H4 (cell line): ENCODE results near the gene CCR7. TPM values are rescaled to one million over a fixed set of nuclear protein-coding genes. Genes with fewer than 3 reads are reported as not detected.

Experiments used
- DNase-seq: peaks from one replicate; pipeline ENCODE4 v3.0.0-alpha.2; 2015; ENCODE audit warnings: low spot score
- total RNA-seq: library from RNA; depleted of rRNA; stranded (reverse); fragments of >200 nt; shearing (Covaris generic); gene quantifications from 2 replicates; pipeline ENCODE4 v1.2.3, GENCODE V29; 2014; rRNA removed

Gene CCR7, protein sequence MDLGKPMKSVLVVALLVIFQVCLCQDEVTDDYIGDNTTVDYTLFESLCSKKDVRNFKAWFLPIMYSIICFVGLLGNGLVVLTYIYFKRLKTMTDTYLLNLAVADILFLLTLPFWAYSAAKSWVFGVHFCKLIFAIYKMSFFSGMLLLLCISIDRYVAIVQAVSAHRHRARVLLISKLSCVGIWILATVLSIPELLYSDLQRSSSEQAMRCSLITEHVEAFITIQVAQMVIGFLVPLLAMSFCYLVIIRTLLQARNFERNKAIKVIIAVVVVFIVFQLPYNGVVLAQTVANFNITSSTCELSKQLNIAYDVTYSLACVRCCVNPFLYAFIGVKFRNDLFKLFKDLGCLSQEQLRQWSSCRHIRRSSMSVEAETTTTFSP
- total RNA-seq, result not detected in 2 replicates

DNA sequence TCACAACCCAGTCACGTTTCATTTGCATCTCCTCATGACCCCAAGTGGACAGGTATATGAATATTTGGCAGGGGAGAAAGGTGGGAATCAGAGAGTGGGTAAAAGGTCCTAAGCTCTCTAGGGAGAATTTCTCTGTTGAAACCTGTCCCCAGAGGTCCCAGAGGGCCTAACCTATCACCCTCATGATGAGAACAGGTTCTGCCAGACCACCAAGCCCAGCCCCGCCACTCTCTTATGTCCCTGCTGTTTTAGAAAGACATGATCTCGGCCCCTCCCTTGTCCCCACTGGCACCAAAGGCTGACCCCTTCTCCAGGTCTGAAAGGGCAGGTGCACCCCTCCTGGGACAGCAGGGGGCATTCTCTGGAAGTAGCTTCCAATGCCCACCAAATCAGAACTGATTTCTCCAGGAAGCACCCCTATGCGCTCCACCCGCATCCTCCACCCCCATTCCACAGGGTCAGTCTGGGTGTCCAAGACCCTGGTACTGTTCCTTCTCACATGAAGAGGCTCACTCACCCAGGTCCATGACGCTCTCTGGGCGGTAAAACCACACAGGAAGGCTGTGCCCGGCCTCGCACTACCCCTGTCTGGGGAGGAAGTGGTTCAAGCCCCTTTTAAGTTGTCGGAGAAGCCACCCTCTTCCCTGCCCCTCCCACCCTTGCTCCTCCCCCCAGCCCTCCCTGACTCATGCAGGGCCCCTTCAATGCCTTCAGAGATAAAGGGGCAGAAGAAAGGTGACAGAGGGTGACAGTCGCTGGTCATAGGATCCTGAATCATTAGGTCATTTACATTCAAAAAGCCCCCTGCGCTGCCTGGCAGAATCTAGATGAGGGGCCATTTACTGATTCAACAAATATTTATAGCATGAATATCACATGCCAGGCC lies at the start of gene CCR7:
Gene CCR7, minus strand, starts transcription at position 590 of the 886 bp plus-strand sequence. Its CDS starts 63 bp downstream, at position 527.
- DNase-seq, result no peak

DNA sequence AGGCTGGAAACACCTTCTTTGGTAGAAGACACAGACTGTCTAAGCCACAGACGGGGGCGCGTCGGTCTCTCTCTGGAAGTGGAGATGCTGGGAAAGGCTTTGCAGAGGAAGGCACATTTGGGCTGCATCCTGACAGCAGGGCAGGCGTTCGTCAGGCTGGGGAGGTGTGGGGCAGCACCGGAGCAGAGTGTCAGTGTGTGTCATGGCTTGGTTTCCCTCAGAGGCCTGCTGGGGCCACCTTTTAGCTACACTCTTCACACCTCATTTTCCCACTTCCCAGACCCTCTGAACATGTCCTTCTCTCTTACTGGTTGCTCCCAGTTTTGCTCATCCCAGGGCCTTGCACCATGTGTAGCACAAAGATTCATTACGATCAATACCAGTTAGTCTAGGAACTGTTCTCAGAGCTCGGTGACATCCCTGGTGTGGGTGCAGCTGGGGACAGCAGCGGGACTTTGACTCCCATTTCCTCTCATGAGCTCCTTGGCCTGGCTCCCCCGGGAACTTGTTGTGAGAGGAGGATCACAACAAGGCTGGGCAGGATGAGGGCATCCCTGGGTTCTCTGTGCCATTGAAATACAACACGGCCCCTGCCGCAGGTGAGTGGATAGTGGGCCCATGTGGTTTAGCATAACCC lies 49.3 kb upstream of the CCR7 start:
- no peak for DNase-seq

DNA sequence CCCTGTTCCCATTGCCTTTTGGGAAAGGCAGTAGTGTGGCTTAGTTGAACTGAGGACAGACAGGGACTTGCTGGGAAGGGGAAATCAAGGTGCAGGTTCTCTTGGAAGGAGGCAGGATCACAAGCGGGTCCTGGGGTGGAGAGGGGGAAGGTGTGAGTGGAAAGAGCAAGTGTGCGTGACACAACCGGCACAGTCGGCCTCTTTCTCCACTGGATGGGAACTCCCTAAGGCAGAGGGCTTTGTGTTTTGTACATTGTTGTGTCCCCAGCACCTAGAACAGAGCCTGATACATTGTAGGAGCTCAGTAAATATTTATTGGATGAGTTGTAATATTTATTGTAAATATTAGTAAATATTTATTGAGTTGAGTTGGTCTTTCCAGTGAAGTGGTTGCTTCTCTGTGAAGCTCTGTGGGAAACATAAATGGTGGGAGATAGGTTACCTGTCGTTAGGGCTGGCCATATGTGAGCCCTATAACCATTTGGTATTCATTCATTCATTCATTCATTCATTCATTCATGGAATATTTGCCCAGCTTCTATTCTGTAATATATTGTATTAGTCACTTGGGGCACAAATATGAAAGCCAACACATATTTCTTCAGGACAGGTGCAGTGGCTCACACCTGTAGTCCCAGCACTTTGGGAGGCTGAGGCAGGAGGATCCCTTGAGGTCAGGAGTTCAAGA lies 48.3 kb upstream of the CCR7 start:
- no peak for DNase-seq

DNA sequence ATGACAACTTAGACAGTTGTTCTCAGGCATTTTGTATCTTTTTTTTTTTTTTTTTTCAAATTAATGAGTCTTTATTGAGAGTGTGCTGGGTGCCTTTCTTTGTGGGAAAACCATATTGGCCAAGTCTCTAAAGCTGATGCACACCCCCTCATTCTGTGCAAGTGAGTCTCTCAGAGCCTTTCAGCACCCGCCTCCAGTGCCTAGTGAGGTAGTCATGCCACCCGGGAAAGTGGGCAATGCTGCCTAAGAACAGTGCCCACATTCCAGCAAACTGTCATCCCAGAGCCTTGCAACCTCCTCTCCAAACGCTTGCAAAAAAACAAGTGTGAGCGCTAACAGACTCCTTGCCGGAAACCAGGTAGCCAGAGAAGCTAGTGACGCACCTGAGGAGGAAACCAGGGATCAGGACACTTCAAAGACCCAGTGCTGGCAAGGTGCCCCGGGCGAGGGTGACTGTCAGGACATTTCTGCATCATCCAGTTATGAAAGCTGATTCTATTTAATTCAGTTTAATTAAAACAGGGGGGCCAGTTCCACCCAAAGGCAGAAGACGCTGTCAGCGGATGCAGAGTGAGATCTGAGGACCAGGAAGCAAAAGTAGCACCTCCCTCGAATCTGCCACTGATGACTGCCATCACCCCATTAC lies 47.5 kb upstream of the CCR7 start:
- no peak for DNase-seq

DNA sequence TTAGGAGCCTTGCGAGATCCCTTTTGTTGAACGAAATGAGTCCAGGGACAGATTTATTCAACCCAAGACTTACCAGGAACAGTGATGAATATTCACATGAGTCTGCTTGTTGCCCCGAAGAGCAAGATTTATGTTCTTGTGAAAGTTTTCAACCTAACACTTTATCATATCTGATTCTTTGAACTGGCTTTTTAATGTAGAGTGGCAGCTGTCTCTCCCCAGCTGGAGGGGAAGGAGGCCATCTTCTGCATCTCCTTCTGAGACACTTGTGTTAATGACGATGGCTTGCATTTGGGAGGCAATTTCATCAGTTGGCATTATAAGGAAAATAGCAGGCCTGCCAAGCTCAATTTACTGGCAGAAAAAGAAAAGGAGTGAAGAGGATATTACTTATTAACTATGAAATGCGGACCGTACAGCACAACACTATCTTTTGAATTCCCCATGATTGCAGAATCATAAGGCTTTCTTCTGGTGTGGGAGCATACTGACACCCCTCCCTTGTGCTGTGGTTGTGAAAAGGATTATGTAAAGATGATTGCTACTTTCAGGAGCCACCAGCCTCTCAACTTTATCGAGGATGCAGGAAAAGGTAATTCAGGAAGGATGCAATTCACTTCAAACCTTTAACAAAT lies 46.7 kb upstream of the CCR7 start:
- no peak for DNase-seq

DNA sequence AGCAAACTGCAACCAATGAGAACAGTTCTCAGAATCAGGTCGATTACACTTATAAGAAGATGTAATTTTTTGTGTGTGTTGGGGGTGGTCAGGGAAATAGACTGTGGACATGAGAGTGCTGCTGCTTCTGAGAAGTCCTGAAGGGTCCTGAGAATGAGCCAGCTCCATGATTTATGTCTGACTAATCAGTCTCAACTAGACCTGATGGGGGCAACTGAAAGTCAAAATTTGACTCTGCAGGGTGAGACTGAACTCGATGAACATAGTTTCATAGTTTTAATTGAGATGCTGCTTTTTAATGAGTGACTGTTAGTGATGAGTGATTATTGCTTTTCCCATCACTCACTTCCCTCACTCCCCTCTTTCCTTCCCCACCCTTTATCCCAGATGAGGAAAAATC lies 45.1 kb upstream of the CCR7 start:
- no peak for DNase-seq

DNA sequence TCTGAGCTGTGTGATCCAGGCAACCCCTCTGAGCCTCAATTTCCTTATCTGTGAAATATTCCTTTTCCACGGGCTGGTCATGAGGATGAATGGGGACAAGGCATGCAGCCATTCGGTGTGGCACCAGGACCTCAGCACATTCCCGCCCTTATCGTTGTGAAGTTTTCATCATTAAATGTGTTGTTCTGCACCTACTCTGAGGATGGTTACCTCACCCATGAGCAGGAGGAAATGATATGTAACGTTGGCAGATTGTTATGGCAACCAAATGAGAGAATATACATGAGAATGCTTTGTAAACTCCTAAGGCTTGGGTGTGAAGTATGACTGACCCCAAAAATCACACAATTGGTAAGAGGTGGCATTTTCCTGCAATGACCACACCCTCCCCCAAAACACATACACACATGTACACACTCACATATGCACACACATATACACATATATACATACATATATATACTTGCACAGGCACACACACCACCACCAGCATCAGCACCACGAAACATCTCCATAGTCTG lies 42.8 kb upstream of the CCR7 start:
- DNase-seq, result no peak

DNA sequence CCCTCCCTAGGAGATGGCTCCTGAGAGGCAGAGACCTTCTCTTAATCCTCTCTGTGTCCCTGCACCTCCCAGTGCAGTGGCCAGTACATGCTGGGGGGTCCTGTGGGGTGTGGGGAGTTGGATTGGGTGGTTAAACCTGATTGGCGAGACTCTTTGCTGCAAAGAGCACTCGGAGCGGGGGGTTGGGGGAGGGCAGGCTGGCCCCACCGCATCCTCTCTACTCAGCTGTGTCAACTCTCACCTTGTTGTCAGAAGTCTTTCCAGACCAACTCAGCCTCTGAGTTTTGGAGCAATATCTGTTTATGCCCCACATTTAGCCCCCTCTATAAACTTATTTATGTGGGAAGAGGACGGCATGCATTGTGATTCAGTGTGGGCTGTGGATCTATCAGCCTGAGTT lies 42.4 kb upstream of the CCR7 start:
- DNase-seq, result no peak

DNA sequence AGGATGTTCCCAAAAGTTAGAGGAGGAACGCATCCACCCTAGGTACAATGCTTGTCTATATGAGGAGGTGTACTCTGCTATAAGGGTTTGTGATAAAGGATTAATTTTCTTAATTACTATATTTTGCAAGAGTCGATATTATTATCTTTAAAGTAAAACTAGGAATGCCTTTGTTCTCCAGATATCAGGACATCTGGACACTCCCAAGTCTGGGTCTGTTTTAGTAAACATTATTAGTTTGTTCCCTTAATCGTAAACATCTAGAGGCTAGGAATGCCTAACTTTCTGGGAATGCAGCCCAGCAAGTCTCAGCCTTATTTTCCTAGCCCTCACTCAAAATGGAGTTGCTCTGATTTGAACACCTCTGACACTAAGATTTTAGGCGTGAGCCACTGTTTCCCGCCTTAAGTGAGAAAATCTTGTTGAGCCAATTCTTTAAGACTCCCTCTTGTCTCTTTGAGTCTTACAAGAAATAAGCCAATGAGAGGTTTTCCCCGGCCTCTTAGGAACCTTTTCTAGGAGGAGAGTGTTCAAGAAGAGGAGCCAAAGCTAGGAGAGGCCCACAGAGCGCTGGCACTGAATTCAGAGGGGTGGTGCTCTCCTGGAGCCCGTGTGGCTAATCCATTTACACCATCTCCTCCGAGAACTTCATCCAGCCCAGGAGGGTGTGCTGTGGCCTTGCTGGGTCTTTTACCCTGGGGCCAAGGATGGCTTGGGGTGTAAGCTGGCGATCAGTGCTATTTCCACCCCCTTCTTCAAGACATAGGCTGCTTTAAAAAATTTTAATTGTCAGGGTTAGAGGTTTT lies 41.5 kb upstream of the CCR7 start:
- no peak for DNase-seq

DNA sequence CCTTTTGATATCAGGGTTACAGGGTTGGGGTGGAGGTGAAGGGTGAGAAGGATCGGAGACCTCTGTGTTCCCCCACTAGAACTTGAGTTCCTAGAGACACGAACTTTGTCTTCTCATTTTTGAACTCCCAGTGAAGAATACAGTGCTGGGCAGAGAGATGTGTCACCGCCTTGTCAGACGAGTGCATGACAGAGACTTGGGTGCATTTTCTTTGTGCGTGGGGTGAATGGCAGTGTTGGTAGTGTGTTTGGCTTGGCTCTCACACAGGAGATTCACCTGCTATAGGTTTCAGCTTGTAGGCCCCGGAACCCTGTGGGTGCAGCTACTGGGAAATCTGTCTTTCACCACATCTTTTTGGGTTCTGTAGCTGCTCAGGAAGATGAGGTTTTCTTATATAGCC lies 40.0 kb upstream of the CCR7 start:
- no peak for DNase-seq

DNA sequence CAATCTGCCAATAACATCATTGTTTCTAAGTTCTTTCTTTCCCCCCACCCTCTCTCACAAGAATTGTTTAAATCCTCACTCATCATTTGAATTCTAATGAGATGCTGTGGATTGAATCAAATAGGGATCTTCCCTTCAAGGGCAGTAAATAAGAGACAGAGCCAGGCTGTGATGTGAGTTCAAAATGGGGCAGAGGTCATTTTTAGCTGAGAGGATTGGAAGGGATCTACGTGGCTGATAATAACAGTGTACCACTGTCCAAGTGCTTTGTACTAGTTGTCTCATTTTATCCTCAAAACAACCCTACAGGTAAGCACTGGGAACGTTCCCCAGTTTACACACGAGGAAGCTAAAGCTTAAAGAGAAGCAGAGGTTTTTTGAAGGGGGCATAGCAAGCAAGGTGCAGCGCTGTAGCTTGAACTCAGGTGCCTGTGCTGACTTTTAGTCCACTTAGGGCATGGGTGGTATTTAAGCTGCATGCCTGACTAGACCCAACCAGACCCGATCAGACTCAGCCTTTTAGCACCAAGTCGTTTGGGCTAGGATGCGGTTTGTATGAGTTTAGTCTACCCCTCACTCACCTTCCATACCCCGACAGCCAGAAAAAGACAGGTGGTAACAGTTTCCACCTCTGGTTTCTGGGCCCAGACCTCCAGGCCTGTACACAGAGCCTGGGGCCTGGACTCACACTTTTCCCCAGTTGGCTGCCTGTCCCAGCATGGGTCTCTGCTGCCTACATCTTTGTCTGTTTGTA lies 39.2 kb upstream of the CCR7 start:
- no peak for DNase-seq

DNA sequence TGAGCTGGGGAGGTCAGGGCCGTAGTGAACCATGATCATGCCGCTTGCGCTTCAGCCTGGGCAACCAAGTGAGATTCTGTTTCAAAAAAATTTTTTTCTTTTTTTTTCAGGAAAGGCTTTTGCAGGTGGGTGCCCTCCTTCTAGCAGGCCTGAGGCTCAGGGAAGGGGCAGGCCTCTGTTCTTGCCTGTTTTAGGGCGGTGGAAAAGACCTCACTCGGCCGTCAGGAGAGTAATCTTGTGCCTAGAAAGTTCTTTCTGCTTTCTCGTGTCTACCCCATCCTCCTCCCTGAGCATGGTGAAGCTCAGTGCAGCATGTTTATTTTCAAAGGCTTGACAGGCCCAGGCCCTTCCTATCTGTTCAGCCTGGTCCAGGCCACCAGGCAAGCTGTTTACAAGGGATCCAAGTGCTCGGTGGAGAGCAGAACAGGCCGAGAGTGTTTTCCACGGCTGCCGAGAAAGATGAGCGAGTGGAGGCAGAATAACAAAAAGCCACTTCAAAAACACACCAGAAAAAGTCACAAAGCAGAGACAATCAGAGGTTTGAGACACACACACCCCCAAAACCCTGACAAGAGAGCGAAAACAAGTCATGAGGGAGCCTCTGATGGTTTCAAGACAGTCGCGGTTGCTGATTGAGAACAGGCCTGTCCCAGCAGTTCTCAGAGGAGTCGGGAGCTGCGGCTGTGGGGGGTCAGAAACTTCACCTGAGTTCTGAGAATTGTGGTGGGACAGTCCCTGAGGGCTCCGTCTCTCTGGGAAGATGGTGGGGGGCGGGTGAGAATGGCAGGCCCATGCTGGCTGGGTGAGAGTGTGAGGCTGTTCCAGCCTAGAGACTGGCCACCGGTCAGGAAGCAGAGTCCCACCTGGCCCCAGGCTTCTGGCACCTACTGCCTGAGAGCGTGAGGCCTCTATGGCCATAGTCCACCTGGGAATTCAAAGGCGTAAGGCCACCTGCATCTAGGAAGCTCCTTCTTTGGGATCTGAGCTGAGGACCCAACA lies 37.5 kb upstream of the CCR7 start:
- DNase-seq, result no peak

DNA sequence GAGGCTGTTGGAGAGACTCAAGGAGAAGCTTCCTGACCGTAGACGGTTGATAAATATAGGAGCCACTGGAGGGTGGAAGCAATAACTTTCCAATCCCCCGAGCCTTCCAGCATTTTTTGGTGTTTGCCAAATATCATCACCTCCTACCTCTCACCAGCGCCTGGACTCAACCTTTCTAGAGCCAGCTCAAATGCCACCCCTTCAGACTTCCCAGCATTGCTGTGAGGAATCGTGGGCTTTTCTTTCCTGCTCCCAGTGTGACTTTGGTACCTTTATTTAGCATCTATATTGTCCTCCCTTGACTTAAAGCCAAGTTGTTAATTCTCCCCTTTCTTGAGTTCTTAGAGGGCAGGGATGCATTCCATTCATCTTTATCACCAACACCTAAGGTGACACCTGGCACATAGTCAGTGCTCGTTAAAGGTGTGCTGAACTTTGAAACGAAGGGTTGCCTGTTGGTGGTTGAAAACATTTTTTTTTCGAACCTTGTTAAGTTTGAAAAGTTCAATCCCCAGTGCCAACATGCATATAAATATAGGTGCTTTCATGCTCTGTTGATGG lies 35.3 kb upstream of the CCR7 start:
- no peak for DNase-seq

DNA sequence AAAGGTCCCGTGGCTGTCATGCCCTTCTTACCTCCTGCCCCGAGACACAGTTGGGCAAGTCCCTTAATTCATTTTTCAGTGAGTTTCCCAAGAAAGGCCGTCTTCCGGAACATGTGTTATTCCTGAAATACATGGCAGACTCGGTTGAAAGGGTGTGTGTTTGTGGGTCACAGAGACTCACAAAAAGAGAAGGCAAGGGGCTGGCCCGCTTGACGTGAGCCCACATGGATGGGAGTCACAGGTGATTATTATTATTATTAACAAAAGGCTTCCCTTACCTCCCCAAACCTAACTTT lies 34.1 kb upstream of the CCR7 start:
- DNase-seq, result no peak

DNA sequence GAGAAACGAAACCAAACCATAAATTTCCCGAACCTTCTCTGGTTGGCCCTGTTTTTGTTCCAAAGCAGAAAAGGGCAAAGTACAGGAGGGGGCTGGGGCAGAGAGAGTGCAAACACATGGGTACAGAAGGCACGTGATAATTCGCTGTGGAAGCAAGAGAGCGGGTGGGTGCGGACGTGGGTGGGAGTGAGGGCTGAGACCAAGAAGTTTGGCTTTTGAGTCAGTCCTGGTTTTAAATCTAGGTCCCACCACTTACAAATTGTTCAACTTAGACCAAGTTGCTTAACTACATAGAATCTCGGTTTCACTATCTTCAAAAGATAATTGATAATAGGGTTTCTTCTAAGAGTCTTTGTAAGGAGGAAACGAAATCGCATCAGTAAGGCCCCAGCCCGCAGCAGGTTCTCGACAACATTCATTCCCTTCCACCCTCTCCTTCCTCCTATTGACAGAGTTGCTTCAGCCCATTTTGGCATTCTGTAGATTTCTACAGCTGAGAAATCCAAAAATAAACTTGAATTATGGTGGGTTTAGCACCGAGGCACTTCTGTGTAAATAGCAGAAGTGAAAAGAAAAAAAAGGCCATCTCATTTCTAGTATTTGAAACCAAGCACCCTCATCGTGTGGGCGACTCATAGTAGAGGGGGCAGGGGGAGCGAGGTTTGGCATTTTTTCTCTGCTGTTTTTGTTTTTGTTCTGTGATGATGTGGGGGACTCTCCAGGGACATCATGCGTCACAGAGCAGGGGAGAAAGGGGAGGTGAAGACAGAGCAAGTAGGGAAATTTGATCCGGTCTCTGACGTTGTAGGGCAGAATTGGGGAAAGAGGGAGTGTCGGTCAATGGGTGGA lies 33.6 kb upstream of the CCR7 start:
- DNase-seq, result no peak

DNA sequence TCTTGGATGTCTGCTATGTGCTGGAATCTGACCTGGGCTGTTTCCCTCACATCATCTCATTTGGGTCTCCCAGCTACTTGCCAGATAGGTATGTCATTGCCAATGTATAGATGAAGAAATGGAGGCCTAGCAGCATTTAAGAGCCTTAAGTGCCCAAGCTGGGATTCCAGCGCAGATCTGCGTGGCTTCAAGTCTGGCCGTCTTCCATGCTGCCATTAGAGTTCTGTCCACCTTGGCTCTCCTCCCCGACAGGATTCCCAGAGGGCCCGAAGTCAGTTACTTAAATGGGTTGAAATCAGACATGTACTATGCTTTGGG lies 33.0 kb upstream of the CCR7 start:
- no peak for DNase-seq
